ENCODE measurements around the gene AGPS. TPM values are rescaled to one million over a fixed set of nuclear protein-coding genes. Genes with fewer than 3 reads are reported as not detected.

The AGPS gene
- total and polyA plus RNA-seq, 9 of the 15 experiments (the other 6 are each of a cell fraction or from before 2014, with no cell fraction given) = 15.5 to 211 (median 63.1) TPM

DNA sequence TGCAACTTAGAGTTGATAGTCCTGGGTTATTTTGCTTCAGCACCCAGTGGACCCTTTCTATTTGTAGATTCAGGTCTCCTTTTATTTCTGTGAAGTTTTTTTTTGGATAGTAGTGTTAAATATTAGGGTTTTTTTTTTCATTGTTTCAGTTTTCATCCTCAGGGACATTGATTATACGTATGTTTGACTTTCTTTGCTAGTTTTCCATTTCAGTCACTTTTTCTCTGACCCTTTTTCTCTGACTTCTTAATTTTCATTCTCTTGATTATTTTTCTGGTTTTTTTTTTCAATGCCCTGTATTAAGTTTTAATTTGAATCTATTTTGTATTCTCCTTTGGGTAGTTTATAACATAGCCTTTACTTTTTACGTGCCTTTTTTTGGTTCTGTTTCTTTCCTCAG is 79.4 kb downstream of the AGPS start:
- Histone ChIP-seq H2AFZ (ENCODE audit: low read depth, low read length) (no peak overlapping the region), H3K9me1 (ENCODE audit: control insufficient read depth, insufficient read depth, low read length) (no peaks in the 10 kb centered on the region), H3K4me3 (no peak overlapping the region), H4K20me1 (replicated peaks; ENCODE audit: control insufficient read depth, insufficient read depth, low read length) (no peaks in the 10 kb centered on the region), H3K4me2 (ENCODE audit: insufficient read depth, low read length) (no peak overlapping the region), H3K9ac (ENCODE audit: insufficient read depth in 1 of 2, low read depth in 2 of 2, low read length in 2 of 2) (no peak overlapping the region), H3K27me3 (ENCODE audit: control insufficient read depth in 2 of 2, insufficient read depth in 2 of 2, low read length in 2 of 2) (no peaks in the 10 kb centered on the region), H3K79me2 (ENCODE audit: control insufficient read depth, insufficient read depth, low read length) (no peaks in the 10 kb centered on the region), H3K27ac (ENCODE audit: extremely low read depth, low read depth, low read length) (no peak overlapping the region), H3K9me3 (replicated peaks; ENCODE audit: control insufficient read depth, insufficient read depth, low read depth, low read length) (no peaks in the 10 kb centered on the region; the same call in 1 of the 2 replicates), H3K4me1 (replicated peaks in 1 of 2; ENCODE audit: control insufficient read depth in 2 of 2, insufficient read depth in 2 of 2, low read length in 2 of 2) (no peaks in the 10 kb centered on the region), H3K36me3 (ENCODE audit: control insufficient read depth, insufficient read depth, low read length) (peaks cover 12% of the 10 kb centered on the region; the same call in 1 of the 3 replicates)
- FAIRE-seq (no peak), DNase-seq (ENCODE audit: extremely low read depth in 1 of 4, low spot score in 3 of 4) (no peak), ATAC-seq (no peak)
- ChIA-PET CTCF (ENCODE audit: low intra/inter-chr PET ratio) (no interaction called here), POLR2A (no interaction called here)
- BruUV-seq (replicated peaks) = no TSS peak
- TF ChIP-seq, protein P1, sequence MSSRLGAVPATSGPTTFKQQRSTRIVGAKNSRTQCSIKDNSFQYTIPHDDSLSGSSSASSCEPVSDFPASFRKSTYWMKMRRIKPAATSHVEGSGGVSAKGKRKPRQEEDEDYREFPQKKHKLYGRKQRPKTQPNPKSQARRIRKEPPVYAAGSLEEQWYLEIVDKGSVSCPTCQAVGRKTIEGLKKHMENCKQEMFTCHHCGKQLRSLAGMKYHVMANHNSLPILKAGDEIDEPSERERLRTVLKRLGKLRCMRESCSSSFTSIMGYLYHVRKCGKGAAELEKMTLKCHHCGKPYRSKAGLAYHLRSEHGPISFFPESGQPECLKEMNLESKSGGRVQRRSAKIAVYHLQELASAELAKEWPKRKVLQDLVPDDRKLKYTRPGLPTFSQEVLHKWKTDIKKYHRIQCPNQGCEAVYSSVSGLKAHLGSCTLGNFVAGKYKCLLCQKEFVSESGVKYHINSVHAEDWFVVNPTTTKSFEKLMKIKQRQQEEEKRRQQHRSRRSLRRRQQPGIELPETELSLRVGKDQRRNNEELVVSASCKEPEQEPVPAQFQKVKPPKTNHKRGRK (tag; IDR thresholded peaks at IDR 0.05) = 0 out of 2 replicates have a peak, but pooled peaks have one; percentile 19
- TF ChIP-seq MEF2A (IDR thresholded peaks at IDR 0.05; ENCODE audit: control insufficient read depth, low read depth, low read length) = no peak
- intact Hi-C loops (cut with micrococcal nuclease) (no loop called here), in situ Hi-C loops (cut with MboI) (no loop called here)
- WGBS (ENCODE audit: insufficient coverage, low coverage, missing lambda C conversion rate) = 93% methylated on average over 2 of the region's 2 CpGs

DNA sequence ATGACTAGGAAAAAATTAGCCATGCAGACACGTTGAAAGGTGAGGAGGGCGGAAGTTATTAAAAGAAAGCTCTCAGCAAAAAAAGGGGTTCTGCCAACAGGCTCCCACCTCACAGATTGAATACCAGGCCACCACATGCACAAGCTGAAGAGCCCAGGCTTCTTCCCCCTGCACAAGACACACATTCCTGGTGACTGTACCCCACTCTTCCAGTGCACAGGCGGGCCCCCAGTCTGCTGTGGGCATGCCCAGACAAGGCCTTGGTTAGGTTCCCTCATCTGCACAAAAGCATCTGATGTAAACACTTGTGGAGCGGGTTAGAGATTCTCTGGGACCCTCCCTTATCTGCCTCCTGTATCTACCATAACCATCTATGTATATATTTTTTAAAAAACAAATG is 81.7 kb downstream of the AGPS start:
- no peak for ATAC-seq
- Histone ChIP-seq H3K4me3 (no peak overlapping the region), H3K27me3 (ENCODE audit: control insufficient read depth in 2 of 2, insufficient read depth in 2 of 2, low read length in 2 of 2) (no peaks in the 10 kb centered on the region), H3K9me3 (replicated peaks; ENCODE audit: control insufficient read depth, insufficient read depth, low read depth, low read length) (peaks cover 4% of the 10 kb centered on the region; the same call in 1 of the 2 replicates), H3K4me2 (ENCODE audit: insufficient read depth, low read length) (no peak overlapping the region), H4K20me1 (replicated peaks; ENCODE audit: control insufficient read depth, insufficient read depth, low read length) (no peaks in the 10 kb centered on the region), H3K27ac (ENCODE audit: extremely low read depth, low read depth, low read length) (no peak overlapping the region), H3K79me2 (ENCODE audit: control insufficient read depth, insufficient read depth, low read length) (no peaks in the 10 kb centered on the region), H3K9ac (ENCODE audit: insufficient read depth in 1 of 2, low read depth in 2 of 2, low read length in 2 of 2) (no peak overlapping the region), H2AFZ (ENCODE audit: low read depth, low read length) (no peak overlapping the region), H3K4me1 (replicated peaks in 1 of 2; ENCODE audit: control insufficient read depth in 2 of 2, insufficient read depth in 2 of 2, low read length in 2 of 2) (no peaks in the 10 kb centered on the region), H3K36me3 (ENCODE audit: control insufficient read depth, insufficient read depth, low read length) (peaks cover 20% of the 10 kb centered on the region; the same call in 1 of the 3 replicates), H3K9me1 (ENCODE audit: control insufficient read depth, insufficient read depth, low read length) (no peaks in the 10 kb centered on the region)
- DNase-seq (ENCODE audit: extremely low read depth in 1 of 4, low spot score in 3 of 4) = no peak
- no peak for FAIRE-seq
- intact Hi-C loops (cut with micrococcal nuclease) (no loop called here), in situ Hi-C loops (cut with MboI) (no loop called here)
- POLR2A ChIA-PET = interaction anchor here (0.6 to 1.4 kb wide), 2 partner anchors 9 to 13 kb away, joined by 3 read pairs; no protein-coding TSS in a partner anchor
- no TSS peak for BruUV-seq (replicated peaks)
- CTCF ChIA-PET (ENCODE audit: low intra/inter-chr PET ratio) = no interaction called here
- whole genome bisulfite sequencing (ENCODE audit: insufficient coverage, low coverage, missing lambda C conversion rate) = 92% methylated on average over 4 of the region's 4 CpGs
- TF ChIP-seq STAG1 (CRISPR knock-in tag; IDR thresholded peaks at IDR 0.05; ENCODE audit: borderline replicate concordance) (no peak), MYBL2 (IDR thresholded peaks at IDR 0.05; ENCODE audit: low read depth) (no peak), MYBL2 (CRISPR knock-in tag; IDR thresholded peaks at IDR 0.05; ENCODE audit: borderline replicate concordance) (no peak), FIP1L1 (IDR thresholded peaks at IDR 0.05; ENCODE audit: low read depth, low read length, poor library complexity, severe bottlenecking) (no peak), ZNF696 (CRISPR knock-in tag; conservative IDR thresholded peaks at IDR 0.05) (no peak), EGR1 (conservative IDR thresholded peaks at IDR 0.05) (no peak), IRF2 (CRISPR knock-in tag; IDR thresholded peaks at IDR 0.05) (no peak), HDAC2 (IDR thresholded peaks at IDR 0.05) (no peak)
- TF ChIP-seq, protein P2, sequence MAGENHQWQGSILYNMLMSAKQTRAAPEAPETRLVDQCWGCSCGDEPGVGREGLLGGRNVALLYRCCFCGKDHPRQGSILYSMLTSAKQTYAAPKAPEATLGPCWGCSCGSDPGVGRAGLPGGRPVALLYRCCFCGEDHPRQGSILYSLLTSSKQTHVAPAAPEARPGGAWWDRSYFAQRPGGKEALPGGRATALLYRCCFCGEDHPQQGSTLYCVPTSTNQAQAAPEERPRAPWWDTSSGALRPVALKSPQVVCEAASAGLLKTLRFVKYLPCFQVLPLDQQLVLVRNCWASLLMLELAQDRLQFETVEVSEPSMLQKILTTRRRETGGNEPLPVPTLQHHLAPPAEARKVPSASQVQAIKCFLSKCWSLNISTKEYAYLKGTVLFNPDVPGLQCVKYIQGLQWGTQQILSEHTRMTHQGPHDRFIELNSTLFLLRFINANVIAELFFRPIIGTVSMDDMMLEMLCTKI (IDR thresholded peaks at IDR 0.05; ENCODE audit: partially characterized antibody) = no peak
- TF ChIP-seq, protein P3, sequence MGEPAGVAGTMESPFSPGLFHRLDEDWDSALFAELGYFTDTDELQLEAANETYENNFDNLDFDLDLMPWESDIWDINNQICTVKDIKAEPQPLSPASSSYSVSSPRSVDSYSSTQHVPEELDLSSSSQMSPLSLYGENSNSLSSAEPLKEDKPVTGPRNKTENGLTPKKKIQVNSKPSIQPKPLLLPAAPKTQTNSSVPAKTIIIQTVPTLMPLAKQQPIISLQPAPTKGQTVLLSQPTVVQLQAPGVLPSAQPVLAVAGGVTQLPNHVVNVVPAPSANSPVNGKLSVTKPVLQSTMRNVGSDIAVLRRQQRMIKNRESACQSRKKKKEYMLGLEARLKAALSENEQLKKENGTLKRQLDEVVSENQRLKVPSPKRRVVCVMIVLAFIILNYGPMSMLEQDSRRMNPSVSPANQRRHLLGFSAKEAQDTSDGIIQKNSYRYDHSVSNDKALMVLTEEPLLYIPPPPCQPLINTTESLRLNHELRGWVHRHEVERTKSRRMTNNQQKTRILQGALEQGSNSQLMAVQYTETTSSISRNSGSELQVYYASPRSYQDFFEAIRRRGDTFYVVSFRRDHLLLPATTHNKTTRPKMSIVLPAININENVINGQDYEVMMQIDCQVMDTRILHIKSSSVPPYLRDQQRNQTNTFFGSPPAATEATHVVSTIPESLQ (CRISPR knock-in tag; IDR thresholded peaks at IDR 0.05) = no peak
